ENCODE data around the gene ICOSLG.
"Not testable (repeated sequence)": the region's sequence is repeated elsewhere in the genome, so short reads cannot be mapped to it uniquely, and the experiment has no call there.

DNA sequence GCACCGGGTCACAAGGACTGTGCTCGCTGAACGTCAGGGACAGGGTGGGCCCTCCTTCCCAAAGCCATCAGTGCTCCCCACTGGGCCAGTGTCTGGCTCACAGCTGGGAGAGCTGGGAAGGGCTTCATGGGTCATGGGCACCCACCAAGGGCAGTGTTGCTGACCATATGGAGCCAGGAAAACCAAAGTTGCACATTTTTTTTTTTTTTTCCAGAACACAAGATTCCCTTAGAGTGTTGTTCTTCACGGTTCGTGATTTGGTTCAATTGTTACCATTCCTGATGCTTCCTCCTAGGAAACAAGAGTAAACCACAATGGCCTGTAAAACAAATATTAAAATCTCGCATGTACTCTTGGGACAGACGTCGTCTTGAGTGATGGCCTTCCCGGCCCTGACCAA lies 45.9 kb downstream of the ICOSLG start:
- TF ChIP-seq, protein P1, sequence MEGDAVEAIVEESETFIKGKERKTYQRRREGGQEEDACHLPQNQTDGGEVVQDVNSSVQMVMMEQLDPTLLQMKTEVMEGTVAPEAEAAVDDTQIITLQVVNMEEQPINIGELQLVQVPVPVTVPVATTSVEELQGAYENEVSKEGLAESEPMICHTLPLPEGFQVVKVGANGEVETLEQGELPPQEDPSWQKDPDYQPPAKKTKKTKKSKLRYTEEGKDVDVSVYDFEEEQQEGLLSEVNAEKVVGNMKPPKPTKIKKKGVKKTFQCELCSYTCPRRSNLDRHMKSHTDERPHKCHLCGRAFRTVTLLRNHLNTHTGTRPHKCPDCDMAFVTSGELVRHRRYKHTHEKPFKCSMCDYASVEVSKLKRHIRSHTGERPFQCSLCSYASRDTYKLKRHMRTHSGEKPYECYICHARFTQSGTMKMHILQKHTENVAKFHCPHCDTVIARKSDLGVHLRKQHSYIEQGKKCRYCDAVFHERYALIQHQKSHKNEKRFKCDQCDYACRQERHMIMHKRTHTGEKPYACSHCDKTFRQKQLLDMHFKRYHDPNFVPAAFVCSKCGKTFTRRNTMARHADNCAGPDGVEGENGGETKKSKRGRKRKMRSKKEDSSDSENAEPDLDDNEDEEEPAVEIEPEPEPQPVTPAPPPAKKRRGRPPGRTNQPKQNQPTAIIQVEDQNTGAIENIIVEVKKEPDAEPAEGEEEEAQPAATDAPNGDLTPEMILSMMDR (optimal IDR thresholded peaks at IDR 0.05 in 1 of 3, IDR thresholded peaks at IDR 0.05 in 1 of 3, conservative IDR thresholded peaks at IDR 0.05 in 1 of 3; ENCODE audit: extremely low read depth in 1 of 3, insufficient read depth in 2 of 3, low read length in 3 of 3): not testable (repeated sequence)
- TF ChIP-seq EZH2 (IDR thresholded peaks at IDR 0.05; ENCODE audit: low read length): not testable (repeated sequence)

Measured in keratinocyte (primary cell).